Skeletal muscle satellite cell (primary cell): ENCODE measurements around the gene EPSTI1.
A peak's percentile ranks its signal among the peaks of the same experiment; 100 is the strongest.

Experiments
- H3K27me3 ChIP-seq: 2 replicates; pipeline ENCODE4 v1.7.0; 2013; ENCODE audit warnings: low read length; ENCODE audit not compliant: control insufficient read depth, insufficient read depth
- H3K36me3 ChIP-seq: 2 replicates; pipeline ENCODE4 v1.7.0; 2013; ENCODE audit warnings: mild to moderate bottlenecking, control low read depth, low read length; ENCODE audit not compliant: insufficient read depth
- H3K4me1 ChIP-seq: 2 replicates; pipeline ENCODE4 v1.7.0; 2013; ENCODE audit warnings: low read length; ENCODE audit not compliant: control insufficient read depth, insufficient read depth
- H3K4me2 ChIP-seq: 2 replicates; pipeline ENCODE4 v1.7.0; 2013; ENCODE audit warnings: mild to moderate bottlenecking, low read length
- H3K4me3 ChIP-seq: 2 replicates; pipeline ENCODE4 v1.7.0; 2013; ENCODE audit warnings: low read length
- H3K9ac ChIP-seq: 2 replicates; pipeline ENCODE4 v1.7.0; 2013; ENCODE audit warnings: mild to moderate bottlenecking, low read depth, low read length, moderate library complexity
- H3K9me3 ChIP-seq: replicated peaks from 2 replicates; pipeline ENCODE4 v1.7.0; 2013; ENCODE audit warnings: mild to moderate bottlenecking, control low read depth, low read length

EPSTI1 gene

GRCh38 chr13:42883771-42884467, 108.1 kb downstream of the EPSTI1 start:
- H3K36me3 ChIP-seq, result no peaks in the 10 kb centered on the region
- no peaks in the 10 kb centered on the region for H3K27me3 ChIP-seq
- H3K4me1 ChIP-seq, result peaks cover 15% of the 10 kb centered on the region
- H3K4me3 ChIP-seq, result no peak overlapping the region
- no peaks in the 10 kb centered on the region for H3K9me3 ChIP-seq
- H3K9ac ChIP-seq, result no peak overlapping the region
- peak overlapping the region; percentile 27 for H3K4me2 ChIP-seq

- Histone ChIP-seq H3K4me3 (no peak overlapping the region), H3K9ac (no peak overlapping the region), H3K4me1 (peaks cover 15% of the 10 kb centered on the region)
Observed at GRCh38 chr13:42883142-42883541, 108.9 kb downstream of the EPSTI1 start.

GRCh38 chr13:42880056-42880605, 111.9 kb downstream of the EPSTI1 start:
- Histone ChIP-seq H3K4me1 (peaks cover 25% of the 10 kb centered on the region), H3K4me2 (no peak overlapping the region), H3K36me3 (no peaks in the 10 kb centered on the region), H3K27me3 (no peaks in the 10 kb centered on the region), H3K4me3 (no peak overlapping the region), H3K9me3 (no peaks in the 10 kb centered on the region), H3K9ac (no peak overlapping the region)

More at GRCh38 chr13:42883142-42883541, 108.9 kb downstream of the EPSTI1 start:
- Histone ChIP-seq H3K27me3 (no peaks in the 10 kb centered on the region), H3K4me2 (peak overlapping the region; percentile 26), H3K36me3 (no peaks in the 10 kb centered on the region), H3K9me3 (no peaks in the 10 kb centered on the region)

GRCh38 chr13:42878721-42879120, 113.3 kb downstream of the EPSTI1 start:
- Histone ChIP-seq H3K4me3 (no peak overlapping the region), H3K9ac (no peak overlapping the region), H3K36me3 (no peaks in the 10 kb centered on the region), H3K27me3 (no peaks in the 10 kb centered on the region), H3K4me1 (peaks cover 31% of the 10 kb centered on the region), H3K9me3 (no peaks in the 10 kb centered on the region), H3K4me2 (no peak overlapping the region)

- Histone ChIP-seq H3K4me3 (no peak overlapping the region), H3K27me3 (no peaks in the 10 kb centered on the region), H3K9me3 (no peaks in the 10 kb centered on the region), H3K4me2 (peak overlapping the region; percentile 19), H3K4me1 (peaks cover 22% of the 10 kb centered on the region), H3K36me3 (no peaks in the 10 kb centered on the region), H3K9ac (no peak overlapping the region)
Observed at GRCh38 chr13:42876887-42877545, 115.0 kb downstream of the EPSTI1 start.

GRCh38 chr13:42876270-42876714, 115.7 kb downstream of the EPSTI1 start:
- Histone ChIP-seq H3K36me3 (no peaks in the 10 kb centered on the region), H3K9ac (no peak overlapping the region), H3K4me2 (no peak overlapping the region), H3K4me1 (peaks cover 22% of the 10 kb centered on the region), H3K4me3 (no peak overlapping the region), H3K9me3 (no peaks in the 10 kb centered on the region), H3K27me3 (no peaks in the 10 kb centered on the region)

GRCh38 chr13:42875475-42876269, 116.4 kb downstream of the EPSTI1 start:
- Histone ChIP-seq H3K27me3 (no peaks in the 10 kb centered on the region), H3K36me3 (no peaks in the 10 kb centered on the region), H3K4me1 (peaks cover 22% of the 10 kb centered on the region), H3K9ac (no peak overlapping the region), H3K4me3 (no peak overlapping the region), H3K9me3 (no peaks in the 10 kb centered on the region), H3K4me2 (no peak overlapping the region)

- no peak overlapping the region for H3K4me2 ChIP-seq
- H3K36me3 ChIP-seq, result no peaks in the 10 kb centered on the region
- peaks cover 22% of the 10 kb centered on the region for H3K4me1 ChIP-seq
- H3K9me3 ChIP-seq, result no peaks in the 10 kb centered on the region
- no peak overlapping the region for H3K4me3 ChIP-seq
- no peak overlapping the region for H3K9ac ChIP-seq
- no peaks in the 10 kb centered on the region for H3K27me3 ChIP-seq
Observed at GRCh38 chr13:42874221-42874620, 117.8 kb downstream of the EPSTI1 start.

- Histone ChIP-seq H3K9ac (no peak overlapping the region), H3K4me2 (no peak overlapping the region), H3K4me1 (peaks cover 22% of the 10 kb centered on the region), H3K36me3 (no peaks in the 10 kb centered on the region), H3K4me3 (no peak overlapping the region), H3K9me3 (no peaks in the 10 kb centered on the region), H3K27me3 (no peaks in the 10 kb centered on the region)
Observed at GRCh38 chr13:42873081-42873480, 119.0 kb downstream of the EPSTI1 start.

- H3K27me3 ChIP-seq, result no peaks in the 10 kb centered on the region
- H3K9ac ChIP-seq, result no peak overlapping the region
- no peak overlapping the region for H3K4me2 ChIP-seq
- no peak overlapping the region for H3K4me3 ChIP-seq
- H3K9me3 ChIP-seq, result no peaks in the 10 kb centered on the region
- peaks cover 9% of the 10 kb centered on the region for H3K4me1 ChIP-seq
- H3K36me3 ChIP-seq, result no peaks in the 10 kb centered on the region
Observed at GRCh38 chr13:42867232-42867631, 124.8 kb downstream of the EPSTI1 start.

GRCh38 chr13:42865768-42866102, 126.3 kb downstream of the EPSTI1 start:
- Histone ChIP-seq H3K4me1 (peaks cover 9% of the 10 kb centered on the region), H3K36me3 (no peaks in the 10 kb centered on the region), H3K4me2 (peak overlapping the region; percentile 76), H3K9ac (peak overlapping the region; percentile 34), H3K9me3 (no peaks in the 10 kb centered on the region), H3K4me3 (no peak overlapping the region), H3K27me3 (no peaks in the 10 kb centered on the region)
